ENCODE data around the gene ATXN1.

Gene ATXN1

DNA sequence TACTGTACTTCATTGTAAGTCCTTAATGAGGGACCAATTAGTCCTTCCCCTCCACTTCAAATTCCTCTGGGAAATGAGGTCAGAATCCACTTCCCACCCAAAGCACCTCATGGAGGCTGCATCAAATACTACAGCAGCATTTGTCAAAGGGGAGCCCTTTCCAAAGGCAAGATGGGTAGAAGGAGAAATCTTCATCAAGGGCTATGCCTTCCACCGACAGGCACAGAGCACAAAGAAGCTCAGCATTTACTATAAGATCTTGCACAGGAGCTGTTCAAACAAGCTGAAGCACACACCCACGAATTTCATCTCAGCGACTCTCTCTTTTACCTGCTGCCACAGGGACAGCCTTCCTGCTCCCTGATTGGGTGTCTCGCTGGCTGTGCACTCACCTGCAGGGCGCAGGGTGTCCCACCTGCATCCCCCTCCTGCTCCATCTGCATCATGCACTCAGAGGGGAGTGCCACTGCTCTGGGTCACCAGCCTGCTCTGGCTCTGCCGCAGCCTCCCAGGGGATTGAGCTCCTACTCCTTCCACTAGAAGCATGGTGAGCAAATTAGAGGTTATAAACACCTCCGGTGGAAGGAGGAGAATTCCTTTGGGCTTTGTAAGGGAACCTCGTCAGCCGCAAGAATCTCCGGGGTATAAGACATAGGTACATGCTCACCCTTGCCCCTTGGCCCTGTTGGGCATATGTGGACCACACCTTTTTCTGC is 164.5 kb downstream of the ATXN1 start:
- no peak for DNase-seq

GRCh38 chr6:16595514-16596120 is 165.6 kb downstream of the ATXN1 start:
- no peak for DNase-seq

- no peak for DNase-seq
Observed at GRCh38 chr6:16594849-16595248, 166.4 kb downstream of the ATXN1 start.

GRCh38 chr6:16592223-16592911 is 168.9 kb downstream of the ATXN1 start:
- DNase-seq = no peak

- no peak for DNase-seq
Observed at GRCh38 chr6:16591396-16592222, 169.7 kb downstream of the ATXN1 start.

DNA sequence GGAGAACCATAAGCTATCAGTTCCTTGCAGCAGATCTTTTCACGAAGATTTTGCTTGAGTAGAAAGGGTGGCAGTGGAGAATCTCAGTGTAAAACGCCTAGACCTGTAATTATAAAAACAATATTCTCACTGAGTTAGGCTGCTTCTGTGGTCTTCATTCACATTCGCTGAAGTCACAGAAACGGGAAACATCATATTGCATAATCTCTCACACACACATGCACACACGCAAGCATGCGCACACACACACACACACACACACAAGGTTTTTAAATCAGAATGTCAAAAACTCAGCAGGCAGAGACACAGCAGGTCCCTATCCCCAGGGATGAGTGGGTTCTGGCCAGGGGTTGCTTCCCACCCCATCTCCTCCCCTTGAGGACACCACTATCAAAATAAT is 175.5 kb downstream of the ATXN1 start:
- DNase-seq = no peak

DNA sequence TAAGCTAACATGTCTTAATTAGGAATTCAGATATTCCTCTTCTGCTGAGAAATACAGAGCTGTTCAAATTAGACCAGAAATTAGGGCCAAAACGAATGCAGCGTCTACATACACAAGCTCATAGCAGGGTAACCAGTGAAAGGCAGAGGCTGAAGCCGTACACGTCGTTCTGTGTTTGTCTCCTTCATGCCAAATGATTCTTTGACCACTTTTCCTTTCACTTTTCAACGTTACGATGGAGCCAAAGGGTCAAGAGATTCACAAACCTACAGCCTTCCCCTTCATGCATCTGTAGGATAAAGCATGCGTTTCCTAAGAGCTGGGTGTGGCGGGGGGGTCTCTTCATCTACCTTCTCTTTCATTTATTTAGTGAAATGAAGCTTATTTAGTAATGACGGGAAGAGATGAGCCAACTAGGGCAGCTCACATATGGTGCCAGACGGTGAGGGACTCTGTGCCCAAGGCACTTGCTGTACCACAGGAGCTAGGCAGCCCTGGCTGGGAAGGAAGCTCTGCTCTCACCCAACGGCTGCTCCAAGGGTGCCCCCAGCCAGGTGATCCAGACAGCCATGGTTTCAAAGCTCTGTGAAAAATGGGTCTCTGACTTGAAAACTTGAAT is 178.0 kb downstream of the ATXN1 start:
- DNase-seq = no peak

DNA sequence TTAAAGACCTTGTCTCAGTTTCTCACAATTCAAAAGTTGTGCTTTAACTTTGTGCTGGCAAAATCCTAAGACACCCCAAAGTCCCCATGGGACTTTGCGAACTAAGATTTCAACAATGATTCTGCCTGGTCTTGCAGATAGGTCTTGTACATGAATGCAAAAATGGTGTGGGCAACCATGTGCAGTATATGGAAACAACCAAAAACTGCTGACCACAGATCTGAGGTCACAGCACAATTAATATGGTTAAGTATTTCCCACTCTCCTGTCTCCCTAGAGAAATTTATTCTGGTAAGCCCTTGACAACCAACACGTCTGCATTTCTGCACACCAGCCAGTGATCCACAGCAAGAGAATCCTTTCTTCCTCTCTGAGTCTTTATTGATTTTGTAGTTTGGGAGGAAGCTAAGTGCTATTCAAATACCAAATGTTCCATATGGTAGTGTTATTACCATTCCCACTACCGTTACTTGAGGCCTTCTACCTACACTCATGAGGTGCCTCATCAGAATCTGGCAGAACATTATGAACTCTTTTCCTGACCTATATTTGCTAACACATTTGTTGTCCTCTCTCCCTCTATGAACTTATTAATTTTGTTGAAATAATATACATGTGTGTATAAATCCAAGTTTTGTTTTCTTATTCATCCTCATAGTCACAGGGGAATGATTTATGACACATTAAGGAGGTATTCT is 178.7 kb downstream of the ATXN1 start:
- DNase-seq = no peak

DNA sequence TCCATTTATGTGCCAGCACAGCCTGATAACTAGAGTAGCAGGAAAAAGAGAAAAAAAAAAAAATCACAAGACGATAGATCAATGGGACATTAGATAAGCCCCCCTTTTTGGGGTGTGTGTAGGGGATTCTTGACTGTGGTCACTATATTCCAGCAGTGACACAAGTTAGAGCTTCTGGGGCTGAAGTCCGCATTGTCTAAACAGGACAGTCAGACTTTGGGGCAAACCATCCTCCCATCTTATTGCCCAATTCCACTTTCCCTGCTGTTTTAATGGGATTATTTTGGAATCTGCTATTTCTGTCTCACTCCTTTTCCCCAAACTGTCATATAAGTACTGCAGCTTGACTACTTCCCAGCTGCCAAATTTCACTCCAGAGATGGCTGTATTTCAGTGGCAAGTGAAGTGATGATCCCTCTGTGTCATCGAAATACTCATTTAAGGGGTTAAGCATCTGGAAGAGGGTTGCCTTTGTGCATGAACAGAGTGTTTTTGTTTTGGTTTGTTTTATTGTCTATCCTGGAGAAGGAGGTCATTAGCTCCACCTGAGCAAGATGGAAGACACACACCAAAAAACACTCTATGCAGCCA is 182.5 kb downstream of the ATXN1 start:
- no peak for DNase-seq

- no peak for DNase-seq
Observed at GRCh38 chr6:16576451-16577368, 184.6 kb downstream of the ATXN1 start.

GRCh38 chr6:16575655-16576054 is 185.6 kb downstream of the ATXN1 start:
- no peak for DNase-seq

GRCh38 chr6:16572943-16573342 is 188.3 kb downstream of the ATXN1 start:
- DNase-seq = no peak

- no peak for DNase-seq
Observed at GRCh38 chr6:16572317-16572716, 188.9 kb downstream of the ATXN1 start.

DNA sequence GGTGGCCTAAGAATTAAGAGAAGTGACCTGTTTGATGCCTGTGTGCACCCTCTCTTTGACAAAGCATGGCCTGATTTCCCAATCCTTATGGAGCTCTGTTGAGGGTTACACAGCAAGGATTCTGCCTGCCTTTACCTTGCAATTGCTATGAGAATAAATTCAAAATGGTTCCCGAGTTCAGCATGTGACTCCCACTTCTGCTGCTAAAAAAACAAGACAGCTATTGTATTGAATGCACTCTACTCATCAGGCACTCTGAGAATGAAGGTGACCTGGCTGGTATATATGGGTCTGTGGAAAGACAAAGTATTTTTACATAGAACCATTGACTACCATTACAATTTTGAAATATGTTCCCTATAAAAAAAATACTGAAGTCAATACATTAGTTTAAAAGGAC is 190.3 kb downstream of the ATXN1 start:
- no peak for DNase-seq

DNA sequence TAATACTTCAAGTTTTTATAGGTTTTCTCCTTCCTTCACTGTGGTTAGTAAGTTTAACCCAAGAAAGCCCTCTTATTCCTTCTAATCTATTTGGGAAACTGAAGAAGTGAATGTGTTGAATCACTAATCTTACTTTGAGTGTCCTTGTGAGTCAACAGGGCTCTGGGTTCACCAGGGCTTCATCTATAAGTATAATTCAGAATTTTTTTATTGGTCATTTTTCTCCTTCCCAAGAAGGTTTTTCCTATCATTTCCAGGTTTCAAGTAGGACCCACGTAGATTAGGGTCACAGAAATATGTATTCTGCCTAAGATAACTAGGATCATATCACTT is 191.1 kb downstream of the ATXN1 start:
- no peak for DNase-seq

DNA sequence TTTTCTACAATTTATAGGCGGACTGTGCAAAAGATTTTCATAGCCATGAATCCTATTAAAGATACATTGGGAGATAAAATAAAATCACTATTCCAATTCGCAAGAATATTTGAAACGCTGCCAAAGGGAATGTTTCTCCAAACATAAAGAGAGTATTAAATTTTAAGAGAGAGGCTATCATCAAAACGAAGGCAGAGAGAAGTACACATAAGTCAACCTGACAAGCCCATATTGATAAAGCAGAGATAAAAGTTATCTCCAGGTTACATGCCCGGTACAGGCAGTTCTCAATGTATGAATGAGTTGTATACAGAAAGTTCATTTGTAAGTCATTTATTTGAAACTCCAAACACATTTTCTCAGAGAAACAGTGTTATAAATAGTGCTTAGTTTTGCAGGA is 193.1 kb downstream of the ATXN1 start:
- no peak for DNase-seq

DNA sequence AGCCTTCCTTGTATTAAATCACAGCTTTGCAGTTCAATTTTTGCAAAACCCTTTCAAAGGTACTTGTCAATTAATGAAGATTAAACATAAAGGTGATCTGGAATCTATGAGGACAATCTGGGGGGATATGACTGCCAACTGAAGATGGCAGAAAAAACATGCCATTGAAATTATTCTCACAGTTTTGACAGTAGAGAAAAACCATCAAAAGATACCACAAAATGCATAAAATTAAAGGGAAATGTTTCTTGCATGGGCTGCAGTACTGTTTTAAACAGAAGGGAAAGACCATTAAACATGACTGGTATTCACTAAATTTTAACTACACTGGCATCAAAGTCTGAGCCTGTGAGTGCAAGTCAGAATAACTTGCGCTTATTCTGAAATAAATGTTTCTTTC is 194.2 kb downstream of the ATXN1 start:
- DNase-seq = no peak

- DNase-seq = no peak
Observed at GRCh38 chr6:16564436-16564835, 196.8 kb downstream of the ATXN1 start.

- DNase-seq = no peak
Observed at GRCh38 chr6:16563628-16564240, 197.5 kb downstream of the ATXN1 start.

GRCh38 chr6:16562498-16562897 is 198.8 kb downstream of the ATXN1 start:
- no peak for DNase-seq

All from effector CD8-positive, alpha-beta T cell (primary cell).